Upper lobe of right lung (tissue), 1 donor: ENCODE data around the gene SHC2. TPM values are rescaled to one million over a fixed set of nuclear protein-coding genes. Genes with fewer than 3 reads are reported as not detected.

ENCODE experiments used
- ATAC-seq: fragments of 200-7000 bp; cut with Tn5 transposase; one replicate; pipeline ENCODE4 v1.9.1; 2020; ENCODE audit warnings: mild to moderate bottlenecking, moderate library complexity
- DNase-seq: peaks from one replicate; pipeline ENCODE4 v3.0.0-alpha.2; 2020
- H3K27ac ChIP-seq: fragments of 200-600 bp; one replicate; pipeline ENCODE4 v1.8.0; 2022
- H3K27me3 ChIP-seq: fragments of 200-600 bp; one replicate; pipeline ENCODE4 v1.8.0; 2022; ENCODE audit warnings: mild to moderate bottlenecking
- H3K36me3 ChIP-seq: fragments of 200-600 bp; one replicate; pipeline ENCODE4 v1.8.0; 2022
- H3K4me1 ChIP-seq: fragments of 200-600 bp; one replicate; pipeline ENCODE4 v1.8.0; 2022
- H3K4me3 ChIP-seq: fragments of 200-600 bp; one replicate; pipeline ENCODE4 v1.8.0; 2022; ENCODE audit warnings: mild to moderate bottlenecking
- H3K9me3 ChIP-seq: fragments of 200-600 bp; one replicate; pipeline ENCODE4 v1.8.0; 2022
- intact Hi-C: fragments of 100-400 bp; cut with DNase I; formaldehyde crosslinking; loops from one replicate; pipeline ENCODE4 v1.11.0; 2022
- total RNA-seq: library from RNA; stranded (reverse); fragmentation: NEBNext Ultra II Directional; extraction: Animal tissue kit (Norgen Biotek cat#: 25700); gene quantifications from one replicate; pipeline ENCODE4 v1.2.1, GENCODE V29; 2021
- TF ChIP-seq, protein P1 (sequence below): fragments of 200-600 bp; IDR thresholded peaks from one replicate; pipeline ENCODE4 v1.8.0; 2022; ENCODE audit warnings: antibody characterized with exemption
- donor health status: DM: no; HTN: yes; CAD: no; lungs with severe emphysema.

SHC2 gene
- total RNA-seq, 1 donor from 2014 or later: 37.8 TPM

DNA sequence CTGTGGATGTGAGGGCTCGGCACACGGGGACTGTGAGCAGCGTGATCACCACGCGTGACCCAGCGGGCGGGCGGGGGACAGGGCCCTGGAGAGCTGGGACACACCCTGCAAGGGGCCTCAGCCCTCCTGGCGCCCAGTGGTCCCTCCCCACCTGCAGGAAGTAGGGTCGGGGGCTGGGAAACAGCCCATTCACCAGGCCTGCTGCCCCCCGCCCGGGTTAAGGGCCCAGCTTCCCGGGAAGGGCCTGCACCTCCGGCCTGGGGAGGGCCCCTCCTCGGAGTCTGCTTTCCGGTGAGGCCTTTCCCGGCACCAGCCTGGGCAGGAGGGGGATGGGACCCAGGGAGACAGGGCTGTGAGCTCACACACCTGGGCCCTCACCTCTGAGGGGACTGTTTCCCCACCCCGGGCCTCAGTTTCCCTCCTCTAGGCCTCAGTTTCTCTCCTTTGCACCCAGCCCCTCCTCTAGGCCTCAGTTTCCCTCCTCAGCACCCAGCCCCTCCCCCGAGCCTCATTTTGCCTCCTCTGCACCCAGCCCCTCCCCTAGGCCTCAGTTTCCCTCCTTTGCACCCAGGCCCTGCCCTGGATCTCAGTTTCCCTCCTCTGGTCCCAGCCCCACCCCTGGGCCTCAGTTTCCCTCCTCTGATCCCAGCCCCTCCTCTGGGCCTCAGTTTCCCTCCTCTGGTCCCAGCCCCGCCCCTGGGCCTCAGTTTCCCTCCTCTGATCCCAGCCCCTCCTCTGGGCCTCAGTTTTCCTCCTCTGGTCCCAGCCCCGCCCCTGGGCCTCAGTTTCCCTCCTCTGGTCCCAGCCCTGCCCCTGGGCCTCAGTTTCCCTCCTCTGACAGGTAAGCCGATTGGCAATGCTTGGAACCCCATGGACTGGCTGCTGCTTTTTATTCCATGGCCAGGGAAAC lies 33.6 kb upstream of the SHC2 start:
- DNase-seq (peak; percentile 63), ATAC-seq (no peak)
- TF ChIP-seq, protein P1, sequence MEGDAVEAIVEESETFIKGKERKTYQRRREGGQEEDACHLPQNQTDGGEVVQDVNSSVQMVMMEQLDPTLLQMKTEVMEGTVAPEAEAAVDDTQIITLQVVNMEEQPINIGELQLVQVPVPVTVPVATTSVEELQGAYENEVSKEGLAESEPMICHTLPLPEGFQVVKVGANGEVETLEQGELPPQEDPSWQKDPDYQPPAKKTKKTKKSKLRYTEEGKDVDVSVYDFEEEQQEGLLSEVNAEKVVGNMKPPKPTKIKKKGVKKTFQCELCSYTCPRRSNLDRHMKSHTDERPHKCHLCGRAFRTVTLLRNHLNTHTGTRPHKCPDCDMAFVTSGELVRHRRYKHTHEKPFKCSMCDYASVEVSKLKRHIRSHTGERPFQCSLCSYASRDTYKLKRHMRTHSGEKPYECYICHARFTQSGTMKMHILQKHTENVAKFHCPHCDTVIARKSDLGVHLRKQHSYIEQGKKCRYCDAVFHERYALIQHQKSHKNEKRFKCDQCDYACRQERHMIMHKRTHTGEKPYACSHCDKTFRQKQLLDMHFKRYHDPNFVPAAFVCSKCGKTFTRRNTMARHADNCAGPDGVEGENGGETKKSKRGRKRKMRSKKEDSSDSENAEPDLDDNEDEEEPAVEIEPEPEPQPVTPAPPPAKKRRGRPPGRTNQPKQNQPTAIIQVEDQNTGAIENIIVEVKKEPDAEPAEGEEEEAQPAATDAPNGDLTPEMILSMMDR: no peak
- Histone ChIP-seq H3K27ac (no peak overlapping the region), H3K9me3 (no peaks in the 10 kb centered on the region), H3K27me3 (peaks cover 27% of the 10 kb centered on the region), H3K4me3 (no peak overlapping the region), H3K36me3 (no peaks in the 10 kb centered on the region), H3K4me1 (peaks cover 5% of the 10 kb centered on the region)
- intact Hi-C loops: no loop called here

DNA sequence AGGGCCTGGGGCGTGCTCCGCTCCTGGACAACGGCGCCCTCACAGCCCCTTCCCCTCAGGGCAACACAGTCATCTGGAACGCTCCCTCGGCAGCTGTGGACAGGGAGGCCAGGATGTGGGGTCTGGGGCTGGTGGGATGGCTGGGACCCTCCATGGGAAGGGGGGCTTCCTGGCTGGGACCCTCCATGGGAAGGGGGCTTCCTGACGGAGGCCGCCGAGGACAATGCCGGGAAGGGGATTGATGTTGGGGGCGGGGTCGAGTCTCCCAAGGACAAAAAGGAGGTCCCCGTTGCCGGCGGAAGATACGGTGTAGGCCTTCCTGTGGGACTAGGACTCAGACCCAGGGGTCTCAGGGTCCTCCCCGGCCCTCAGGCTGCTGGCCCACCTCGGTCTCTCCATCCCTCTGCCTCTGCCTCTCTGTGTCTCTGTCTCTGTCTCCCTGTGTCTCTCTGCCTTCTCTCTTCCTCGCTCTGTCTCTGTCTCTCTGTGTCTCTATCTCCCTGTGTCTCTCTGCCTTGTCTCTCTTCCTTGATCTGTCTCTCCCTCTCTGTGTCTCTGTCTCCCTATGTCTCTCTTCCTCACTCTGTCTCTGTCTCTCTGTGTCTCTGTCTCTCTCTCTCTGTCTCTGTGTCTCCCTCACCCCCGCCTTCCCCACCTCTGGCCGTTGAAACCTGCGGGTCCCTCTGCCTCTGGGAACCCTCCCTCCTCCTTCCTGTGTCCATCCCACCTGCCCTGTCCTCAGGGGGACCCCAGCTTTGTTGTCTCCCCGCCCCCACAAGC lies 32.7 kb upstream of the SHC2 start:
- intact Hi-C loops: no loop called here
- Histone ChIP-seq H3K36me3 (no peaks in the 10 kb centered on the region), H3K27me3 (peaks cover 20% of the 10 kb centered on the region), H3K4me3 (no peak overlapping the region), H3K9me3 (no peaks in the 10 kb centered on the region), H3K4me1 (peaks cover 5% of the 10 kb centered on the region), H3K27ac (no peak overlapping the region)
- ATAC-seq (no peak), DNase-seq (peak; percentile 65)
- TF ChIP-seq, protein P1: no peak

DNA sequence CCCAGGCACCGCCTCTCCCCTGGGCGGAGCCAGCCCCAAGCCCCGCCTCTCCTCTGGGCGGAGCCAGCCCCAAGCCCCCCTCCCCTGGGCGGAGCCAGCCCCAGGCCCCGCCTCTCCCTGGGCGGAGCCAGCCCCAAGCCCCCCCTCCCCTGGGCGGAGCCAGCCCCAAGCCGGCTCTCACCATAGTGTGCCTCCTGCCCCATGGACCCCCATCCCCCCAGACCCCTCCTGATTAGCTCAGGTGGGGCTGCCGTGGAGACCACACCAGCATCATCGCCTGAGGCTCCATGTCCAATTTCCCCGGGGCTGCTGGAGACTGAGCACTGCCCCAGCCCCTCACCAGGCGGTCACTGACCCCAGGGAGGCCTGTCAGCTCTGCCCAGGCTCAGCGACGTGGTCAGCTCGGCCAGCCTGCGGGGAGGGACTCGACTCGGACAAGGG lies 31.3 kb upstream of the SHC2 start:
- TF ChIP-seq, protein P1: no peak
- intact Hi-C loops: no loop called here
- Histone ChIP-seq H3K27me3 (peaks cover 9% of the 10 kb centered on the region), H3K9me3 (no peaks in the 10 kb centered on the region), H3K4me3 (no peak overlapping the region), H3K27ac (no peak overlapping the region), H3K4me1 (peaks cover 5% of the 10 kb centered on the region), H3K36me3 (no peaks in the 10 kb centered on the region)
- DNase-seq (no peak), ATAC-seq (no peak)

DNA sequence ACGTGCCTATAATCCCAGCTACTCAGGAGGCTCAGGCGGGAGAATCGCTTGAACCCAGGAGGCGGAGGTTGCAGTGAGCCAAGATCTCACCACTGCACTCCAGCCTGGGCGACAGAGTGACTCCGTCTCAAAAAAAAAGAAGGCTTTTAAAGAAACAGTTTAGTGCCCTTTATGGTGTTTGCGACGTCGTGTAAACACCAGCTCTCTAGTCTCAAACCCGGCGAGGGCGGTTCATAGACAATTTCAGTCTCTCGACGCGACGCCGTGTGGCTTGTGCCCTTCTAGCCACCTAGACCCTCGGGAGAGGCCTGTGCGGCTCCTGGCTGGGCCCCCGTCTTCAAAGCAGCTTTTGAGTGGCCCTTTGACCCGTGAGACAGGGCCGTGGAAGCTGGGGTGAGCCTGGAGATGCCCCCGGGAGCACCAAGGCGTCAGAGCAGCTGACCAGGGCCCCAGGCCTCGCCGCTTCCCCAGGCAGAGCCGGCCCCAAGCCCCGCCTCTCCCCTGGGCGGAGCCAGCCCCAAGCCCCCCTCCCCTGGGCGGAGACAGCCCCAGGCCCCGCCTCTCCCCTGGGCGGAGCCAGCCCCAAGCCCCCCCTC lies 30.4 kb upstream of the SHC2 start:
- Histone ChIP-seq H3K27ac (no peak overlapping the region), H3K36me3 (no peaks in the 10 kb centered on the region), H3K4me3 (no peak overlapping the region), H3K4me1 (peaks cover 5% of the 10 kb centered on the region), H3K27me3 (peaks cover 7% of the 10 kb centered on the region), H3K9me3 (no peaks in the 10 kb centered on the region)
- intact Hi-C loops: no loop called here
- ATAC-seq (no peak), DNase-seq (no peak)
- TF ChIP-seq, protein P1: no peak

DNA sequence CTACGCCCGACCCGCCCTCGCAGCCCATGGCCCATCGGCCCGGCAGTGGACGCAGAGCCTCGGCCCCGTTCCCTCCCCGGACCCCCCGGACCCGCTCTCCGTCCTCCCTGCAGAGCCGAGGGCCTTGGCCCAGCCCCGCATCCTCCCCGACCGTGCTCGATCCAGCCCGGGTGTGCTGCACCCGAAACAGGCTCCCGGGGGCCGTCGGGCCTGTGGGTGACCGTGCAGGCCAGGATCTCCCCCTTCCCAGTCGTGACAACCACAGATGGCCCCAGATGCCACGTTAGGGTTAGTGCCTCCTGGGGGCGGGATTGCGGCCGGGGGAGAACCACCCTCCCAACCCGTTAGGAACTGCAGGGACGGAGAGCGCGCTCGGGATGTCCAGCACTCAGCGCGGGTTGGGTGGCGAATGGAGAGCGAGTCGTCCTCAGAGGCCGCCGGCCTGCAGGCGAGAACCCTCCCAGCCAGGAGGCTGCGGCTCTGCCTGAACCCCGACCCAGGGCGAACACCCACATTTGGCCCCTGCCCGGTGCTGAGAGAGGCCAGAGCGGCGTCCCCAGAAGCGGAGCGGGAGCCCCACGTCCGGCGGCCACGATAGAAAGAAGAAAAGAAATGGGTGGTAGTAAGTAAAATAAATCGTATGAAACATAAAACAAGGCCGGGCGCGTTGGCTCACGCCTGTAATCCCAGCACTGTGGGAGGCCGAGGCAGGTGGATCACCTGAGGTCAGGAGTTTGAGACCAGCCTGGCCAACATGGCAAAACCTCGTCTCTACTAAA lies 28.8 kb upstream of the SHC2 start:
- Histone ChIP-seq H3K4me3 (peak overlapping the region; percentile 92), H3K9me3 (no peaks in the 10 kb centered on the region), H3K4me1 (peaks cover 5% of the 10 kb centered on the region), H3K27me3 (peaks cover 5% of the 10 kb centered on the region), H3K36me3 (no peaks in the 10 kb centered on the region), H3K27ac (peak overlapping the region; percentile 98)
- ATAC-seq (peak; percentile 37), DNase-seq (no peak)
- intact Hi-C loops: no loop called here
- TF ChIP-seq, protein P1: no peak
